Cardiac muscle cell (in vitro differentiated cells and primary cell): Measurements from ENCODE around the gene ZNF678. TPM values are rescaled to one million over a fixed set of nuclear protein-coding genes. Genes with fewer than 3 reads are reported as not detected.
A peak's percentile ranks its signal among the peaks of the same experiment; 100 is the strongest.

ENCODE experiments used
- DNase-seq, 2 donors: peaks; one replicate each; pipeline versions ENCODE4 v3.0.0 to v3.0.0-alpha.2; 2010 to 2017; ENCODE audit warnings: low read depth in 1 of 2, low spot score in 1 of 2
- H3K27ac ChIP-seq: fragments of 200-600 bp; sonication (generic); 2 replicates; pipeline ENCODE4 v1.5.1; 2016
- H3K27me3 ChIP-seq: fragments of 200-600 bp; sonication (generic); 2 replicates; pipeline ENCODE4 v1.6.0; 2016; ENCODE audit warnings: control low read depth
- H3K36me3 ChIP-seq: fragments of 200-600 bp; sonication (generic); 2 replicates; pipeline ENCODE4 v1.5.1; 2016; ENCODE audit warnings: control low read depth
- H3K4me1 ChIP-seq: fragments of 200-600 bp; sonication (generic); 2 replicates; pipeline ENCODE4 v1.8.1; 2017; ENCODE audit warnings: low read depth, mild to moderate bottlenecking, mixed run types
- H3K4me3 ChIP-seq: fragments of 200-600 bp; sonication (generic); 2 replicates; pipeline ENCODE4 v1.5.1; 2016; ENCODE audit warnings: mild to moderate bottlenecking
- H3K9me3 ChIP-seq: fragments of 200-600 bp; sonication (generic); 2 replicates; pipeline ENCODE4 v1.5.1; 2017; ENCODE audit warnings: low read depth, mild to moderate bottlenecking, control low read depth
- CTCF ChIP-seq: IDR thresholded peaks from 2 replicates; pipeline ENCODE4 v1.5.1; 2012; ENCODE audit warnings: low read depth, mild to moderate bottlenecking, low read length
- polyA plus RNA-seq: library from polyadenylated mRNA; unstranded; fragments of >200 nt; fragmentation: Nextera tagmentation; extraction: Ambion mirVana; gene quantifications from 2 replicates; pipeline ENCODE4 v1.2.1, GENCODE V29; 2016
- total RNA-seq: library from RNA; depleted of rRNA; stranded (reverse); fragments of >200 nt; gene quantifications from 2 replicates; pipeline ENCODE4 v1.2.3, GENCODE V29; 2016

The ZNF678 gene
- 8.1 and 14.2 TPM in 2 replicates for total RNA-seq
- polyA plus RNA-seq, result 3.5 and 4.3 TPM in 2 replicates

DNA sequence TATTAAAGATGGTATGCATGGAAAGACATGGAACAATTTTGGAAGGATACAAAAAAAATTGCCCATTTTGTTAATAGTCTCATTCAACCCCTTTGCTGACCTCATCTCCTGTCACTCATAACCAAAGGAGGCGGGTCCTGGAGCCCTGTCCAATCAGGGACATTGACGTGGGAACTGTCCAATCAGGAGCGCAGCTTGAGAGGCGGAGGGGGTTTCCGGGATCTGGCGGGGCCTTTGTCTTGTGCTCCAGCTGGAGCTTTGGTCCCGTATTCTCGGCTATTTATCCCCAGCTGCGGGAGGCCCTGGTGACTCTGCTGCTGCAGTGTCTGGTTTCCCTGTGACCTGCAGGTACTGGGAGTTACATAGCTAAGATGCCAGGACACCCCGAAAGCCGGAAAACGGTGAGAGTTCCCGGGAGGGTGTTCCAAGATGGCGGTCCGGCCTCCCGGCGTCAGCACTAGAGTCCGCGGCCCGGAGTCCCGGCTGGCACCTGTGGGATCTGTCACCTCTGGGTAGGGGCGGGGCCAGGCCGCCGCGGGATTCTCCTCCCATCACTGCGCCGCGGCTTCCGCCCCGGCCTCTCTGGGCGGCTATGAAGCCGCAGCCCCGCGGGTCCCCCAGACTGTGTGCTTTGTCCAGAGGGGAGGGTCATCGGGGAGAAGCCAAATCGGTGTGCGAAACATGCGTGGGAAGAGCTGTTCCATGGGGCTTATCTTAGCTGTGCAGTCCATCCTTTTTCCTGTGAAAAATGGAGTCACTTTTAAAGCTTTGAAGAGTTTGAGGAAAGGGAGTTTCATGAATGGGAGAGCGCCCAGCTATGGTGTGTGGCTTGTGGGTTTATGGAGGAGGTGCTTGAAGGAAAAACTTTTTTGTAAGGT, at the start of gene ZNF678:
TSS of gene ZNF678 (plus strand) at position 233 of the 878 bp plus-strand sequence. CDS start 87,436 bp downstream, outside the sequence.
- Histone ChIP-seq H3K36me3 (no peaks in the 10 kb centered on the region), H3K4me1 (peaks cover 10% of the 10 kb centered on the region), H3K27me3 (no peaks in the 10 kb centered on the region), H3K4me3 (peak within 1 kb of the TSS; percentile 53), H3K9me3 (no peaks in the 10 kb centered on the region), H3K27ac (peak within 1 kb of the TSS; percentile 99)
- DNase-seq, result peak; percentile 94 to 95
- no peak for TF ChIP-seq CTCF

DNA sequence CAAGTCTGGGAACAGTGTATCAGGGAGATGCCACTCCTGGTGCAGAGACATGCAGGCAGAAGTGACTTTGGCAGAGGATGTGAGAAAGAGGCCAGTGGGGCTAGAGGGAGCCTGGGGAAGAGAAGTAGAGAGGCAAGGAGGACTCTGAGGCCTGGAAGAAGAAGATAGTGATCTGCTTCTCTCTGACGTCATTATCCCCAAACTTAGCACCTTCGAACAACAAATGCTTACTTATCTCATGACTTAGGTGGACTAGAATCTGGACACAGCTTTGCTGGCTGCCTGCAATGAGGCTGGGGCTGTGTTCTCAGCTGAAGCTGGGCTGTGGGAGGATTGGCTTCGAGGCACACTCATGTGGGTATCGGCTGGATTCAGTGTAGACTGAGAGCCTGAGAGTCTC, 44.5 kb upstream of the ZNF678 start:
- no peak overlapping the region for H3K27ac ChIP-seq
- no peaks in the 10 kb centered on the region for H3K27me3 ChIP-seq
- no peaks in the 10 kb centered on the region for H3K9me3 ChIP-seq
- no peak for DNase-seq
- no peaks in the 10 kb centered on the region for H3K4me1 ChIP-seq
- TF ChIP-seq CTCF, result no peak
- no peak overlapping the region for H3K4me3 ChIP-seq
- H3K36me3 ChIP-seq, result no peaks in the 10 kb centered on the region

- Histone ChIP-seq H3K9me3 (no peaks in the 10 kb centered on the region), H3K27ac (no peak overlapping the region), H3K27me3 (no peaks in the 10 kb centered on the region), H3K4me1 (no peaks in the 10 kb centered on the region), H3K4me3 (no peak overlapping the region), H3K36me3 (no peaks in the 10 kb centered on the region)
- DNase-seq, result no peak
- no peak for TF ChIP-seq CTCF
Measured at GRCh38 chr1:227521782-227522181, 41.6 kb upstream of the ZNF678 start.

GRCh38 chr1:227526524-227526923, 36.8 kb upstream of the ZNF678 start:
- Histone ChIP-seq H3K27me3 (no peaks in the 10 kb centered on the region), H3K9me3 (no peaks in the 10 kb centered on the region)
- no peak for TF ChIP-seq CTCF

GRCh38 chr1:227532019-227532619, 31.2 kb upstream of the ZNF678 start:
- Histone ChIP-seq H3K9me3 (no peaks in the 10 kb centered on the region), H3K4me3 (no peak overlapping the region), H3K4me1 (no peaks in the 10 kb centered on the region), H3K27me3 (no peaks in the 10 kb centered on the region), H3K27ac (no peak overlapping the region), H3K36me3 (no peaks in the 10 kb centered on the region)
- TF ChIP-seq CTCF, result no peak
- DNase-seq, result no peak

More at GRCh38 chr1:227526524-227526923, 36.8 kb upstream of the ZNF678 start:
- Histone ChIP-seq H3K36me3 (no peaks in the 10 kb centered on the region), H3K27ac (no peak overlapping the region), H3K4me1 (no peaks in the 10 kb centered on the region), H3K4me3 (no peak overlapping the region)
- no peak for DNase-seq
